ENCODE measurements around the gene CCER1. TPM values are rescaled to one million over a fixed set of nuclear protein-coding genes. Genes with fewer than 3 reads are reported as not detected.

Gene CCER1
- total RNA-seq, 8 experiments from 2014 or later: 0.07 to 0.62 (median 0.20) TPM; not detected in 4

- Histone ChIP-seq H3K4me3 (no peak overlapping the region), H3K27ac (no peak overlapping the region), H3K4me1 (replicated peaks in 1 of 2) (peaks cover 0 to 1% of the 10 kb centered on the region in 2 donors)
- 78 to 100% (median 100%) methylated on average over 1 of the region's 1 CpG; no CpG with 5 or more reads in 3 of the 10 experiments for WGBS, 10 experiments
- in situ Hi-C loops (cut with MboI; ENCODE audit: low pct_unique_long_range_greater_than_20kb in 2 of 9, low sequenced_read_pairs in 9 of 9, unreplicated experiment in 9 of 9): loop anchor here in 1 of 9 experiments (25.0 kb wide), 1 partner anchor 1402 kb away; the partner anchor contains the start of gene POC1B
- no peak for ATAC-seq (replicated peaks in 6 of 8)
Measured at GRCh38 chr12:90939382-90939781, 15.6 kb downstream of the CCER1 start.

- Histone ChIP-seq H3K4me1 (replicated peaks in 1 of 2) (no peaks in the 10 kb centered on the region), H3K27ac (no peak overlapping the region), H3K4me3 (no peak overlapping the region)
- 32 to 92% (median 74%) methylated on average over 3 to 6 of the region's 6 CpGs; no CpG with 5 or more reads in 1 of the 10 experiments for WGBS, 10 experiments
- in situ Hi-C loops (cut with MboI; ENCODE audit: low pct_unique_long_range_greater_than_20kb in 2 of 9, low sequenced_read_pairs in 9 of 9, unreplicated experiment in 9 of 9): loop anchor here in 1 of 9 experiments (25.0 kb wide), 1 partner anchor 1401 kb away; the partner anchor contains the start of gene POC1B
- no peak for ATAC-seq (replicated peaks in 6 of 8)
Measured at GRCh38 chr12:90938451-90938850, 16.5 kb downstream of the CCER1 start.

- no peak for ATAC-seq (replicated peaks in 6 of 8)
- in situ Hi-C loops (cut with MboI; ENCODE audit: low pct_unique_long_range_greater_than_20kb in 2 of 9, low sequenced_read_pairs in 9 of 9, unreplicated experiment in 9 of 9): loop anchor here in 1 of 9 experiments (25.0 kb wide), 1 partner anchor 1400 kb away; the partner anchor contains the start of gene POC1B
- WGBS, 10 experiments: 11 to 79% (median 58%) methylated on average over 1 to 2 of the region's 2 CpGs
- H3K4me1 ChIP-seq (replicated peaks in 1 of 2): no peaks in the 10 kb centered on the region
- H3K4me3 ChIP-seq: no peak overlapping the region
- H3K27ac ChIP-seq: no peak overlapping the region
Measured at GRCh38 chr12:90937651-90938050, 17.3 kb downstream of the CCER1 start.

GRCh38 chr12:90936230-90937005 lies 18.6 kb downstream of the CCER1 start:
- Histone ChIP-seq H3K4me1 (replicated peaks in 1 of 2) (no peaks in the 10 kb centered on the region), H3K27ac (no peak overlapping the region), H3K4me3 (no peak overlapping the region)
- 95 to 100% (median 100%) methylated on average over 1 to 3 of the region's 5 CpGs; no CpG with 5 or more reads in 4 of the 10 experiments for WGBS, 10 experiments
- no peak for ATAC-seq (replicated peaks in 6 of 8)
- in situ Hi-C loops (cut with MboI; ENCODE audit: low pct_unique_long_range_greater_than_20kb in 2 of 9, low sequenced_read_pairs in 9 of 9, unreplicated experiment in 9 of 9): loop anchor here in 1 of 9 experiments (25.0 kb wide), 1 partner anchor 1399 kb away; the partner anchor contains the start of gene POC1B

- 50 to 85% (median 73%) methylated on average over 1 to 5 of the region's 5 CpGs for WGBS, 10 experiments
- Histone ChIP-seq H3K4me1 (replicated peaks in 1 of 2) (no peaks in the 10 kb centered on the region), H3K27ac (no peak overlapping the region), H3K4me3 (no peak overlapping the region)
- no peak for ATAC-seq (replicated peaks in 6 of 8)
- in situ Hi-C loops (cut with MboI; ENCODE audit: low pct_unique_long_range_greater_than_20kb in 2 of 9, low sequenced_read_pairs in 9 of 9, unreplicated experiment in 9 of 9): loop anchor here in 1 of 9 experiments (25.0 kb wide), 1 partner anchor 1388 kb away; the partner anchor contains the start of gene POC1B
Measured at GRCh38 chr12:90925562-90925961, 29.4 kb downstream of the CCER1 start.

GRCh38 chr12:90924406-90924805 lies 30.6 kb downstream of the CCER1 start:
- 14 to 100% (median 64%) methylated on average over 1 of the region's 1 CpG; no CpG with 5 or more reads in 1 of the 10 experiments for WGBS, 10 experiments
- Histone ChIP-seq H3K27ac (no peak overlapping the region), H3K4me1 (replicated peaks in 1 of 2) (no peaks in the 10 kb centered on the region), H3K4me3 (no peak overlapping the region)
- ATAC-seq (replicated peaks in 6 of 8): no peak
- in situ Hi-C loops (cut with MboI; ENCODE audit: low pct_unique_long_range_greater_than_20kb in 2 of 9, low sequenced_read_pairs in 9 of 9, unreplicated experiment in 9 of 9): loop anchor here in 2 of 9 experiments (25.0 kb wide), 2 partner anchors 1362 to 1387 kb away; partner anchors contain the start of gene POC1B (in 1 of the 2)

- Histone ChIP-seq H3K4me3 (no peak overlapping the region), H3K27ac (no peak overlapping the region), H3K4me1 (replicated peaks in 1 of 2) (no peaks in the 10 kb centered on the region)
- in situ Hi-C loops (cut with MboI; ENCODE audit: low pct_unique_long_range_greater_than_20kb in 2 of 9, low sequenced_read_pairs in 9 of 9, unreplicated experiment in 9 of 9): loop anchor here in 2 of 9 experiments (25.0 kb wide), 2 partner anchors 1360 to 1385 kb away; partner anchors contain the start of gene POC1B (in 1 of the 2)
- peak in 4 of 8 experiments; percentile 17 to 92 (median 56) for ATAC-seq (replicated peaks in 6 of 8)
Measured at GRCh38 chr12:90922145-90922627, 32.8 kb downstream of the CCER1 start.

- WGBS, 10 experiments: 50 to 100% (median 100%) methylated on average over 1 of the region's 1 CpG; no CpG with 5 or more reads in 1 of the 10 experiments
- H3K27ac ChIP-seq: no peak overlapping the region
- no peak overlapping the region for H3K4me3 ChIP-seq
- no peaks in the 10 kb centered on the region for H3K4me1 ChIP-seq (replicated peaks in 1 of 2)
- in situ Hi-C loops (cut with MboI; ENCODE audit: low pct_unique_long_range_greater_than_20kb in 2 of 9, low sequenced_read_pairs in 9 of 9, unreplicated experiment in 9 of 9): loop anchor here in 2 of 9 experiments (25.0 kb wide), 2 partner anchors 1359 to 1384 kb away; partner anchors contain the start of gene POC1B (in 1 of the 2)
- no peak for ATAC-seq (replicated peaks in 6 of 8)
Measured at GRCh38 chr12:90921536-90921935, 33.4 kb downstream of the CCER1 start.

- in situ Hi-C loops (cut with MboI; ENCODE audit: low pct_unique_long_range_greater_than_20kb in 2 of 9, low sequenced_read_pairs in 9 of 9, unreplicated experiment in 9 of 9): loop anchor here in 2 of 9 experiments (25.0 kb wide), 2 partner anchors 1358 to 1383 kb away; partner anchors contain the start of gene POC1B (in 1 of the 2)
- Histone ChIP-seq H3K27ac (no peak overlapping the region), H3K4me3 (no peak overlapping the region), H3K4me1 (replicated peaks in 1 of 2) (no peaks in the 10 kb centered on the region)
- ATAC-seq (replicated peaks in 6 of 8): peak in 2 of 8 experiments; percentile 29 to 52
- WGBS, 10 experiments: 50 to 100% (median 90%) methylated on average over 1 of the region's 1 CpG; no CpG with 5 or more reads in 2 of the 10 experiments
Measured at GRCh38 chr12:90920222-90920621, 34.8 kb downstream of the CCER1 start.

GRCh38 chr12:90917431-90917830 lies 37.5 kb downstream of the CCER1 start:
- WGBS, 10 experiments: 17 to 100% (median 71%) methylated on average over 1 to 2 of the region's 2 CpGs; no CpG with 5 or more reads in 1 of the 10 experiments
- Histone ChIP-seq H3K4me1 (replicated peaks in 1 of 2) (no peaks in the 10 kb centered on the region), H3K27ac (no peak overlapping the region), H3K4me3 (no peak overlapping the region)
- no peak for ATAC-seq (replicated peaks in 6 of 8)
- in situ Hi-C loops (cut with MboI; ENCODE audit: low pct_unique_long_range_greater_than_20kb in 2 of 9, low sequenced_read_pairs in 9 of 9, unreplicated experiment in 9 of 9): loop anchor here in 2 of 9 experiments (25.0 kb wide), 2 partner anchors 1355 to 1380 kb away; partner anchors contain the start of gene POC1B (in 1 of the 2)

GRCh38 chr12:90916516-90916915 lies 38.5 kb downstream of the CCER1 start:
- Histone ChIP-seq H3K4me3 (no peak overlapping the region), H3K4me1 (replicated peaks in 1 of 2) (no peaks in the 10 kb centered on the region), H3K27ac (no peak overlapping the region)
- in situ Hi-C loops (cut with MboI; ENCODE audit: low pct_unique_long_range_greater_than_20kb in 2 of 9, low sequenced_read_pairs in 9 of 9, unreplicated experiment in 9 of 9): loop anchor here in 2 of 9 experiments (25.0 kb wide), 2 partner anchors 1354 to 1379 kb away; partner anchors contain the start of gene POC1B (in 1 of the 2)
- ATAC-seq (replicated peaks in 6 of 8): no peak

- H3K4me1 ChIP-seq (replicated peaks in 1 of 2): no peaks in the 10 kb centered on the region
- no peak for ATAC-seq (replicated peaks in 6 of 8)
- H3K4me3 ChIP-seq: no peak overlapping the region
- no peak overlapping the region for H3K27ac ChIP-seq
- in situ Hi-C loops (cut with MboI; ENCODE audit: low pct_unique_long_range_greater_than_20kb in 2 of 9, low sequenced_read_pairs in 9 of 9, unreplicated experiment in 9 of 9): loop anchor here in 2 of 9 experiments (25.0 kb wide), 2 partner anchors 1353 to 1378 kb away; partner anchors contain the start of gene POC1B (in 1 of the 2)
- 53 to 86% (median 78%) methylated on average over 2 of the region's 2 CpGs; no CpG with 5 or more reads in 2 of the 10 experiments for WGBS, 10 experiments
Measured at GRCh38 chr12:90915353-90915752, 39.6 kb downstream of the CCER1 start.

All from motor neuron (in vitro differentiated cells).